ENCODE data around the gene RTP5.

The RTP5 gene

DNA sequence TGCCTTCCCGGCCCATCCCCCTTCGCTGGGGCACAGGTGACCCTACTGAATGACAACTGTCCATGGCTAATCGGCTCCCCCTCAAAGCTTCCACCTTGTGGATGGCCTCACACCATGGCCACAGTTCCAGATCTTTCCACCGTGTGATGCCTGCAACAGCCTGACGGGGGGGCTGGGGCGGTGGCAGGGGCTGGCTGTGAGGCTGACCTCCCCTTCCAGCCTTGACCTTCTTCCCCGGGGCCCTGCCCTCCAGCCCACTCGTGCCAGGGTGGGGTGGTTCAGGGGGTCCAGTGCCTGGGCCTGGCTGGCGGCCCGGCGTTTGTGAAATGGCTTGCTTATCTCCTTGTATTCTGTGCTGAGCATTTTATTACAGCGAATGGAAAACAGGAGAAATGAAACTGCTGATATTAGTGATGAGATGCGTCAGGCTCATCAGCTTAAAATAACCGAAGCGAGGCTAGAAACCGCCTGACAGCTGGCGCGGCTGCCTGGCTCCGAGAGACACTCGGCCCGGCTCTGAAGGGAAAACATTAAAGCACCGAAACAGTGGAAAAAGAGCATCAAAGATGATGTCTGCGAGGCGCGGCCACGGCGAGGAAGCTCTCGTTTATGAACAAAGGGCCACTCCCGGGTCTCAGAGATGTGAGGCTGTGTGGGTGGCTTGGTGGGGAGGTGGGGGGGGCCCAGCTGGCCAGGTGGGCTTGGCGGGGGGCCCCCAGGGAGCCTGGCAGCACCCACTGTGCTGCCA is 9.9 kb upstream of the RTP5 start:
- no peaks in the 10 kb centered on the region for H3K27me3 ChIP-seq (ENCODE audit: low read length)
- H3F3A ChIP-seq (ENCODE audit: insufficient read depth), result no peaks in the 10 kb centered on the region
- no peak overlapping the region for H2AFZ ChIP-seq (ENCODE audit: low read depth, low read length, severe bottlenecking)
- H3K4me2 ChIP-seq (ENCODE audit: low read depth, low read length, poor library complexity, severe bottlenecking), result peak overlapping the region; percentile 17
- TF ChIP-seq, protein P1, sequence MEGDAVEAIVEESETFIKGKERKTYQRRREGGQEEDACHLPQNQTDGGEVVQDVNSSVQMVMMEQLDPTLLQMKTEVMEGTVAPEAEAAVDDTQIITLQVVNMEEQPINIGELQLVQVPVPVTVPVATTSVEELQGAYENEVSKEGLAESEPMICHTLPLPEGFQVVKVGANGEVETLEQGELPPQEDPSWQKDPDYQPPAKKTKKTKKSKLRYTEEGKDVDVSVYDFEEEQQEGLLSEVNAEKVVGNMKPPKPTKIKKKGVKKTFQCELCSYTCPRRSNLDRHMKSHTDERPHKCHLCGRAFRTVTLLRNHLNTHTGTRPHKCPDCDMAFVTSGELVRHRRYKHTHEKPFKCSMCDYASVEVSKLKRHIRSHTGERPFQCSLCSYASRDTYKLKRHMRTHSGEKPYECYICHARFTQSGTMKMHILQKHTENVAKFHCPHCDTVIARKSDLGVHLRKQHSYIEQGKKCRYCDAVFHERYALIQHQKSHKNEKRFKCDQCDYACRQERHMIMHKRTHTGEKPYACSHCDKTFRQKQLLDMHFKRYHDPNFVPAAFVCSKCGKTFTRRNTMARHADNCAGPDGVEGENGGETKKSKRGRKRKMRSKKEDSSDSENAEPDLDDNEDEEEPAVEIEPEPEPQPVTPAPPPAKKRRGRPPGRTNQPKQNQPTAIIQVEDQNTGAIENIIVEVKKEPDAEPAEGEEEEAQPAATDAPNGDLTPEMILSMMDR (IDR thresholded peaks at IDR 0.05; ENCODE audit: insufficient read depth, low read length, poor library complexity, severe bottlenecking), result no peak
- TF ChIP-seq EZH2phosphoT487 (conservative IDR thresholded peaks at IDR 0.05; ENCODE audit: low read length), result no peak
- H4K20me1 ChIP-seq (ENCODE audit: low read depth, low read length), result no peaks in the 10 kb centered on the region
- H3K27ac ChIP-seq (ENCODE audit: low read depth, low read length), result no peak overlapping the region
- no peaks in the 10 kb centered on the region for H3K79me2 ChIP-seq (ENCODE audit: insufficient read depth, low read length)
- H3K4me3 ChIP-seq (ENCODE audit: insufficient read depth, low read length, poor library complexity, severe bottlenecking), result no peak overlapping the region
- no peaks in the 10 kb centered on the region for H3K9me2 ChIP-seq (replicated peaks; ENCODE audit: insufficient read depth, low read length)
- peaks cover 6% of the 10 kb centered on the region; the same call in 1 of the 2 replicates for H3K9me3 ChIP-seq (ENCODE audit: insufficient read depth, low read length)
- H3K36me3 ChIP-seq (ENCODE audit: low read length), result no peaks in the 10 kb centered on the region
- H3K9ac ChIP-seq (ENCODE audit: low read length), result no peak overlapping the region

DNA sequence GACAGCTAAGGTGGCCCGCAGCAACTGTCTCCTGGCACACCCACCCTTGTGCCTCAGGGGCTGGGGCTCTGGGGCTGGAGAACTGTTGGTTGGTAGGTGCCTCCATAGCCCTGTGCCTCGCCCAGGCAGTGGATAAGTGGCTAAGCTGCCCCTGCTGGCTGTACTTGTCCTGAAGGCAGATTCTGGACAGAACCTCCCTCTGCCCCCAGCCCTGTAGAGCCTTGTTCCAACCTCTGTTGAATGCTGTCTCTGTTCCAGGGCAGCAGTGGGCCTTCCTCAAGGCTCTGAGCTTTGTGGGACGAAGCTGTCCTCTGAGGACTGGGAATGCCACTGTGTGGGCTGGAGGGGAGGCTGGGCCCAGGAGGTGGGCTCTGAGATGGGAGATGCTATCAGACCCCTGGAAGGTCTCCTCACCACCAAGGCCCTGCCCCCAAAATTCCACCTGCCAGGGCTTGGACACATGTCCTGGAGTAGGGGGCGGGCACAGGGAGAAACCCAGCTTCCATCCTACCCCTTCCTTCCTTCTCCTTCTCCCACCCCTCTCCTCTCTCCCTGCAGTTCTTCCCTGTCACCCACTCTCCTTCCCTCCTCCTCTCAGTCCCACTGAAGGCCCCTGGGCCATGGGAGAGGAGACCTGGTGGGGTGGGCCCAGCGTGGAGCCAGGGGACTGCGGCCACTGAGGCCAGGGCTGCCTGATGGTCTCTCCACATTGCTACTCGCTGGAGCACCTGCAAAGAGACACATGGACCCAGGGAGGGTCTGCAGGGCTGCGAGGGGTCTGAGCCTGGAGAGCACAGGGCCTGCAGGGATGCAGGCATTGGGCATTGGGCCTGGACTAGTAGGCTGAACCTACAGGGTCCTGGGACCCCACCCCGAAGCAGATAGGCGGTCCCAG is 9.1 kb upstream of the RTP5 start:
- no peak overlapping the region for H3K27ac ChIP-seq (ENCODE audit: low read depth, low read length)
- no peaks in the 10 kb centered on the region for H3K9me2 ChIP-seq (replicated peaks; ENCODE audit: insufficient read depth, low read length)
- H3K4me3 ChIP-seq (ENCODE audit: insufficient read depth, low read length, poor library complexity, severe bottlenecking), result no peak overlapping the region
- peaks cover 13% of the 10 kb centered on the region; the same call in 1 of the 2 replicates for H3K9me3 ChIP-seq (ENCODE audit: insufficient read depth, low read length)
- no peaks in the 10 kb centered on the region for H3F3A ChIP-seq (ENCODE audit: insufficient read depth)
- no peak overlapping the region for H3K9ac ChIP-seq (ENCODE audit: low read length)
- no peaks in the 10 kb centered on the region for H3K27me3 ChIP-seq (ENCODE audit: low read length)
- H3K79me2 ChIP-seq (ENCODE audit: insufficient read depth, low read length), result no peaks in the 10 kb centered on the region
- H3K36me3 ChIP-seq (ENCODE audit: low read length), result no peaks in the 10 kb centered on the region
- no peaks in the 10 kb centered on the region for H4K20me1 ChIP-seq (ENCODE audit: low read depth, low read length)
- H3K4me2 ChIP-seq (ENCODE audit: low read depth, low read length, poor library complexity, severe bottlenecking), result peak overlapping the region; percentile 17
- no peak overlapping the region for H2AFZ ChIP-seq (ENCODE audit: low read depth, low read length, severe bottlenecking)
- no peak for TF ChIP-seq EZH2phosphoT487 (conservative IDR thresholded peaks at IDR 0.05; ENCODE audit: low read length)
- TF ChIP-seq, protein P1 (IDR thresholded peaks at IDR 0.05; ENCODE audit: insufficient read depth, low read length, poor library complexity, severe bottlenecking), result no peak

DNA sequence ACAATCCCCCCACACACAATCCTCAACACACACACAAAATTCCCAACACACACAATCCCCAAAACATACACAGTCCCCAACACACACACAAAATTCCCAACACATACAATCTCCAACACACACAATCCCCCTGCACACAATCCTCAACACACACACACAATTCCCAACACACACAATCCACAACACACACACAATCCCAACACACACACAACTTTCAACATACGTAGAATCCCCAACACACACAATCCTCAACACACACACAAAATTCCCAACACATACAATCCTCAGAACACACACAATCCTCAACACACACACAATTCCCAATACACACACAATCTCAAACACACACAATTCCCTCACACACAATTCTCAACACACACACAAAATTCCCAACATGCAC is 8.3 kb upstream of the RTP5 start:
- Histone ChIP-seq H3K4me3 (ENCODE audit: insufficient read depth, low read length, poor library complexity, severe bottlenecking) (no peak overlapping the region), H3K4me2 (ENCODE audit: low read depth, low read length, poor library complexity, severe bottlenecking) (no peak overlapping the region), H3F3A (ENCODE audit: insufficient read depth) (no peaks in the 10 kb centered on the region), H3K27ac (ENCODE audit: low read depth, low read length) (no peak overlapping the region), H4K20me1 (ENCODE audit: low read depth, low read length) (no peaks in the 10 kb centered on the region), H3K36me3 (ENCODE audit: low read length) (no peaks in the 10 kb centered on the region), H3K9me2 (replicated peaks; ENCODE audit: insufficient read depth, low read length) (no peaks in the 10 kb centered on the region), H3K9me3 (ENCODE audit: insufficient read depth, low read length) (peaks cover 13% of the 10 kb centered on the region; the same call in 1 of the 2 replicates), H3K27me3 (ENCODE audit: low read length) (no peaks in the 10 kb centered on the region), H2AFZ (ENCODE audit: low read depth, low read length, severe bottlenecking) (no peak overlapping the region), H3K79me2 (ENCODE audit: insufficient read depth, low read length) (no peaks in the 10 kb centered on the region), H3K9ac (ENCODE audit: low read length) (no peak overlapping the region)
- TF ChIP-seq EZH2phosphoT487 (conservative IDR thresholded peaks at IDR 0.05; ENCODE audit: low read length), result no peak
- TF ChIP-seq, protein P1 (IDR thresholded peaks at IDR 0.05; ENCODE audit: insufficient read depth, low read length, poor library complexity, severe bottlenecking), result no peak
